Spleen (tissue), 11 donors: Measurements from ENCODE around the gene SMC2. TPM values are rescaled to one million over a fixed set of nuclear protein-coding genes. Genes with fewer than 3 reads are reported as not detected.
A peak's percentile ranks its signal among the peaks of the same experiment; 100 is the strongest.

ENCODE experiments used
- DNase-seq: peaks from one replicate; pipeline ENCODE4 v3.0.0-alpha.2; 2020
- H3K27ac ChIP-seq, 8 donors: fragments of 200-600 bp; sonication (generic) in 7 of 8; 1 replicate in 4 of 8; 2 replicates in 4 of 8; pipeline versions ENCODE4 v1.5.0 to v1.8.0; 2016 to 2021; ENCODE audit warnings: inconsistent platforms in 4 of 8, mild to moderate bottlenecking in 4 of 8, moderate library complexity in 1 of 8
- H3K27me3 ChIP-seq, 7 donors: fragments of 200-600 bp; sonication (generic) in 6 of 7; replicated peaks in 1 of 7; 1 replicate in 4 of 7; 2 replicates in 3 of 7; pipeline versions ENCODE4 v1.5.0 to v1.8.0; 2016 to 2021; ENCODE audit warnings: inconsistent platforms in 3 of 7, mild to moderate bottlenecking in 1 of 7
- H3K36me3 ChIP-seq, 6 donors: fragments of 200-600 bp; sonication (generic) in 5 of 6; 1 replicate in 4 of 6; 2 replicates in 2 of 6; pipeline versions ENCODE4 v1.5.0 to v1.8.0; 2016 to 2021; ENCODE audit warnings: inconsistent platforms in 2 of 6
- H3K4me1 ChIP-seq, 6 donors: fragments of 200-600 bp; sonication (generic) in 5 of 6; 1 replicate in 3 of 6; 2 replicates in 3 of 6; pipeline versions ENCODE4 v1.5.0 to v1.8.0; 2016 to 2021; ENCODE audit warnings: inconsistent platforms in 3 of 6
- H3K4me3 ChIP-seq, 8 donors: fragments of 200-600 bp; sonication (generic) in 7 of 8; 1 replicate in 4 of 8; 2 replicates in 4 of 8; pipeline versions ENCODE4 v1.5.0 to v1.8.0; 2016 to 2021; ENCODE audit warnings: inconsistent platforms in 4 of 8, mild to moderate bottlenecking in 4 of 8, moderate library complexity in 2 of 8
- H3K9me3 ChIP-seq, 8 donors: fragments of 200-600 bp; sonication (generic) in 7 of 8; 1 replicate in 4 of 8; 2 replicates in 4 of 8; pipeline versions ENCODE4 v1.5.0 to v1.8.0; 2016 to 2021; ENCODE audit warnings: inconsistent platforms in 4 of 8
- CTCF ChIP-seq, 11 experiments: fragments of 200-600 bp in 7 of 11; fragments of 450-650 bp in 4 of 11; sonication (generic) in 4 of 11; IDR thresholded peaks in 8 of 11; conservative IDR thresholded peaks in 3 of 11; 1 replicate in 7 of 11; 2 replicates in 4 of 11; pipeline versions ENCODE4 v1.4.0 to v1.8.0; 2016 to 2021; ENCODE audit warnings: antibody characterized with exemption in 11 of 11, inconsistent platforms in 4 of 11, mild to moderate bottlenecking in 1 of 11
- POLR2A ChIP-seq, 3 donors: fragments of 450-650 bp; IDR thresholded peaks; one replicate each; pipeline ENCODE4 v1.5.1; 2017; ENCODE audit warnings: antibody characterized with exemption in 3 of 3, mild to moderate bottlenecking in 1 of 3
- POLR2AphosphoS5 ChIP-seq, 3 donors: sonication (generic); formaldehyde crosslinking; IDR thresholded peaks; one replicate each; pipeline ENCODE4 v1.5.1; 2017; ENCODE audit warnings: antibody characterized with exemption in 3 of 3
- WGBS, 5 donors: extraction: QIAGEN DNeasy Blood & Tissue Kit in 3 of 5; methylation state at CpG; one replicate each; pipeline versions ENCODE4 v1.1.5 to v1.1.7; 2013 to 2018; 5-methylcytosine and 5-hydroxymethylcytosine counted together
- intact Hi-C: fragments of 100-400 bp; cut with DNase I; formaldehyde crosslinking; loops from one replicate; pipeline ENCODE4 v1.15.0; 2023; ENCODE audit warnings: low total_unique reads
- polyA plus RNA-seq, 3 donors: library from polyadenylated mRNA; stranded (reverse); fragments of 200-250 nt; gene quantifications; one replicate each; pipeline ENCODE4 v1.2.1, GENCODE V29; 2013
- total RNA-seq, 7 donors: library from RNA; depleted of rRNA in 3 of 7; stranded (reverse); fragments of >200 nt in 3 of 7; fragmentation: NEBNext Ultra II Directional in 4 of 7; extraction: Animal tissue kit (Norgen Biotek cat#: 25700) in 4 of 7; gene quantifications; one replicate each; pipeline versions ENCODE4 v1.1.0 to v1.2.1, GENCODE V29; 2016 to 2021
- donor health status: healthy with polysubstance abuse.
- donor health status: DM: no; HTN: no; CAD: no; lungs with moderate emphysema.
- donor health status: DM: no; HTN: no; CAD: no.
- donor health status: Bipolar disorder and iron deficiency.
- donor health status: healthy.
- donor health status: DM: no; HTN: no; CAD: no.
- donor health status: DM: yes; HTN: yes; CAD: no.

SMC2 gene
- total and polyA plus RNA-seq, 10 donors: 3.0 to 18.8 (median 12.1) TPM

DNA sequence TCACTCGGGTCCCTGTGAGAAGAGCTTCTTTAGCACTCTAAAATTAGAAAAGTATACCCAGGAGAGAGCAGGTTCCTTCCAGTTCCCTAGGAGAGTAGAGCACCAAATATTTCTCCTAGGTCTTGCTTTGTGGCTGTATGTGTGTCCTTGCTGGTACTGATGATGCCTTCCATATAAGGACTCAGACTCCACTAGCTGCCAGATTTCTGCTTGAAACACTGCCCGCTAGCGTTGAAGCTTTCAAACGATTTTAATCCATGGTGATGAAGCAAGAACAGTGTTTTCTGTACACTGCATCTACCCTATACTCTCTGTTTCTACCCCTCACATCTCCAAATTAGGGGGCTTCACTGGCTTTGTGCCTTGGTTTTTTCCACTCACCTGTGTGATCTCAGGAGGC is 2.4 kb upstream of the SMC2 start:
- DNase-seq: no peak
- intact Hi-C loops: no loop called here
- Histone ChIP-seq H3K4me3 (no peak overlapping the region), H3K27ac (peak overlapping the region in 4 of 8 donors; percentile 2 to 45 (median 28)), H3K4me1 (peaks cover 12 to 50% (median 30%) of the 10 kb centered on the region in 6 donors), H3K9me3 (no peaks in the 10 kb centered on the region), H3K27me3 (no peaks in the 10 kb centered on the region), H3K36me3 (no peaks in the 10 kb centered on the region)
- TF ChIP-seq CTCF (IDR thresholded peaks at IDR 0.05 in 8 of 11, conservative IDR thresholded peaks at IDR 0.05 in 3 of 11) (peak in 2 of 11 experiments; percentile 14 to 40), POLR2A (IDR thresholded peaks at IDR 0.05) (no peak)
- WGBS, 5 donors: 25 to 57% (median 35%) methylated on average over 4 of the region's 4 CpGs

GRCh38 chr9:104092192-104092591 is 1.9 kb upstream of the SMC2 start:
- no peaks in the 10 kb centered on the region for H3K9me3 ChIP-seq
- WGBS, 5 donors: 47 to 76% (median 48%) methylated on average over 2 of the region's 2 CpGs
- H3K27ac ChIP-seq: peak overlapping the region in 2 of 8 donors; percentile 13 to 95
- no peak overlapping the region for H3K4me3 ChIP-seq
- no peak for DNase-seq
- no peaks in the 10 kb centered on the region for H3K27me3 ChIP-seq
- TF ChIP-seq POLR2AphosphoS5 (IDR thresholded peaks at IDR 0.05): no peak
- peaks cover 12 to 51% (median 30%) of the 10 kb centered on the region in 6 donors for H3K4me1 ChIP-seq
- intact Hi-C loops: no loop called here
- H3K36me3 ChIP-seq: no peaks in the 10 kb centered on the region

- 24 to 34% (median 26%) methylated on average over 12 of the region's 12 CpGs for WGBS, 5 donors
- H3K4me1 ChIP-seq: peaks cover 12 to 51% (median 30%) of the 10 kb centered on the region in 6 donors
- TF ChIP-seq CTCF (IDR thresholded peaks at IDR 0.05 in 8 of 11, conservative IDR thresholded peaks at IDR 0.05 in 3 of 11) (no peak), POLR2A (IDR thresholded peaks at IDR 0.05) (no peak), POLR2AphosphoS5 (IDR thresholded peaks at IDR 0.05) (no peak)
- no peaks in the 10 kb centered on the region for H3K27me3 ChIP-seq
- intact Hi-C loops: no loop called here
- no peak for DNase-seq
- H3K9me3 ChIP-seq: no peaks in the 10 kb centered on the region
- H3K36me3 ChIP-seq: no peaks in the 10 kb centered on the region
- H3K27ac ChIP-seq: peak overlapping the region; percentile 92 to 98 (median 96)
- H3K4me3 ChIP-seq: peak overlapping the region; percentile 70 to 88 (median 84)
These were observed 1.1 kb upstream of the SMC2 start for GRCh38 chr9:104092875-104093600.

DNA sequence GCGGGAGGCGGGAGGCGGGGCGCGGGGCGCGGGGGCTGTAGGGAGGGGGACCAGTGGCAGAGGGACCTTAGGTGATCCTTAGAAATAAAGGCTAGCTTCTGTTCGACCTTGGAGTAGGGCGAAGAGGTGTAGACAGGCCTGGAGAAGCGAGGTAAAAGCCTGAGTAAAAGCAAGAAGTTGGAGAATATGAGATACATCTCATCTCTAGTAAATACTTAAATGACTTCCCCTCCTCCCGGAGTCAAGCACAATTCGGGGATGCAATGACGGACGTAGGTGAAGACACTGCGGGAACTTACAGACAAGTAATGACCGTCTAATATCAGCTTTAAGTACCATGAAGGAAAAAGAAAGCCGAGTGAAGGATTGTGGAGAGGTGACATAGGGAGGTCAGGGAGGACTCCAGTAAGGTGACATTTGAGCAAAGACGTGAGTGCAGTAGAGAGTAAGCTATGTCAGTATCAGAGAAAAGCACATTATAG is 466 bp downstream of the SMC2 start:
- Histone ChIP-seq H3K27me3 (no peaks in the 10 kb centered on the region), H3K4me1 (peaks cover 12 to 51% (median 30%) of the 10 kb centered on the region in 6 donors), H3K9me3 (no peaks in the 10 kb centered on the region), H3K4me3 (peak overlapping the region; percentile 70 to 88 (median 84)), H3K36me3 (peaks cover 0 to under 1% (median 0%) of the 10 kb centered on the region in 6 donors), H3K27ac (peak overlapping the region; percentile 92 to 98 (median 96))
- DNase-seq: no peak
- WGBS, 5 donors: 0 to 2% (median 1%) methylated on average over 16 to 18 of the region's 18 CpGs
- TF ChIP-seq CTCF (IDR thresholded peaks at IDR 0.05 in 8 of 11, conservative IDR thresholded peaks at IDR 0.05 in 3 of 11): no peak
- TF ChIP-seq POLR2A (IDR thresholded peaks at IDR 0.05): no peak
- TF ChIP-seq POLR2AphosphoS5 (IDR thresholded peaks at IDR 0.05): no peak
- intact Hi-C loops: no loop called here
